Measurements from ENCODE around the gene GPRC5C.

The GPRC5C gene

DNA sequence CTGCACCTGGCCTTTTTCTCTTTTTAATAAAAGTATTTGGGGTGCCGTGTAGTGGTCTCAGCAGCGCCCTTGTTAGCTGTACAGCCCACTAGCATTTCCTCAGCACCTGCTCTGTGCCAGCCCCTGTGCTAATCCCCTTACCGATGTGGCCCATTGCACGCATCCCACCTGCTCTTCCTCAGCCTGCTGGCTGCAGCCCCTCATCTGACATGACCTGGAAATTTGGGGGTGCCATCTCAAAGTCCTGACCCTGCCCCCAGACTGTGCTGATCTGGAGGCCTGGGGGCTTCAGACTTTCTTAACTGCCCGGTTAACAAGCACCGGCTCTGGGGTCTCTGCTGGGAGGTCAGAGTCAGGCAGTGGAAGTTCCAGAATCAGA, 10.4 kb downstream of the GPRC5C start:
- TF ChIP-seq, protein P1, sequence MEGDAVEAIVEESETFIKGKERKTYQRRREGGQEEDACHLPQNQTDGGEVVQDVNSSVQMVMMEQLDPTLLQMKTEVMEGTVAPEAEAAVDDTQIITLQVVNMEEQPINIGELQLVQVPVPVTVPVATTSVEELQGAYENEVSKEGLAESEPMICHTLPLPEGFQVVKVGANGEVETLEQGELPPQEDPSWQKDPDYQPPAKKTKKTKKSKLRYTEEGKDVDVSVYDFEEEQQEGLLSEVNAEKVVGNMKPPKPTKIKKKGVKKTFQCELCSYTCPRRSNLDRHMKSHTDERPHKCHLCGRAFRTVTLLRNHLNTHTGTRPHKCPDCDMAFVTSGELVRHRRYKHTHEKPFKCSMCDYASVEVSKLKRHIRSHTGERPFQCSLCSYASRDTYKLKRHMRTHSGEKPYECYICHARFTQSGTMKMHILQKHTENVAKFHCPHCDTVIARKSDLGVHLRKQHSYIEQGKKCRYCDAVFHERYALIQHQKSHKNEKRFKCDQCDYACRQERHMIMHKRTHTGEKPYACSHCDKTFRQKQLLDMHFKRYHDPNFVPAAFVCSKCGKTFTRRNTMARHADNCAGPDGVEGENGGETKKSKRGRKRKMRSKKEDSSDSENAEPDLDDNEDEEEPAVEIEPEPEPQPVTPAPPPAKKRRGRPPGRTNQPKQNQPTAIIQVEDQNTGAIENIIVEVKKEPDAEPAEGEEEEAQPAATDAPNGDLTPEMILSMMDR (IDR thresholded peaks at IDR 0.05; ENCODE audit: low read length, missing control alignments): no peak
- no peak overlapping the region for H3K4me3 ChIP-seq (replicated peaks; ENCODE audit: low read depth, low read length)
- no peak for DNase-seq (ENCODE audit: low read depth)

DNA sequence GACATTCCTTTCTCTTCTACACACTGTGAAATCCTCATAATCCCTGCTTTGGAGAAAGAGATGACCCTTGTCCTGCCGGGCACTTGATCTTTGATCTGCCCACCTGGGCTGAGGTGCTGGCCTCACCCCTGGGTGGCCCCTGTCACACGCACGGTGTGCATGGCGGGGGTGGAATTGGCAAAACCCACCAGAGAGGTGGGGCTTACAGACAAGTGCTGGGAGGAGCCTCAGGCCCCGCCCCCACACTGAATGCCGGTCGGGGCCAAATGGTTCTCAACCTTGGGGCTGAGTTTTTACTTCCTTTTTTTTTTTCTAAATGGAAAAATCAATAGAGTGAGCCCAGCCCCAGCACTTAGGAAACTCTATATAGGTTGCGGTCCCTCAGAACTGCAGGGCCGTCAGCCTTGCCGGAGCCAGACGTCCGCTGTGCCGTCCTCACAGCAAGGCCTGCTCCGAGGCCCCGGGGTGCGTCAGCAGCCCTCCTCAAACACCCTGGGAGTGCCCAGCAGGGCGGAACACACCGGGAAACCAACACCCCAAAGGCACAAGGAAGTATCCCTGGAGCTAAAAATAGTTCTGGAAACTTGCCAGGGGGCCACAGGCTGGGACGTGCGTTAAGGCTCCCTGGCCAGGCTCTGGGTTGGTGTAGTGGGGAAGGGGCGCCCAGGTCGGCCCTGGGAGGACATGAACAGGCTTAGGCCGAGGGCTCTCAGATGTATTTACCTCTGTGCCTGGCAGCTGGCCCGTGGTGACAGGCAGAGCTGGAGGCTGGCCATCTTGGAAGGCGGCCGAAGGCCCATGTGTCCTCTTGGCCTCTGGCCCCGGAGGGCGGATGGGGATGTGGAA, 11.0 kb downstream of the GPRC5C start:
- peak; percentile 63 for DNase-seq (ENCODE audit: low read depth)
- TF ChIP-seq, protein P1 (IDR thresholded peaks at IDR 0.05; ENCODE audit: low read length, missing control alignments): no peak

DNA sequence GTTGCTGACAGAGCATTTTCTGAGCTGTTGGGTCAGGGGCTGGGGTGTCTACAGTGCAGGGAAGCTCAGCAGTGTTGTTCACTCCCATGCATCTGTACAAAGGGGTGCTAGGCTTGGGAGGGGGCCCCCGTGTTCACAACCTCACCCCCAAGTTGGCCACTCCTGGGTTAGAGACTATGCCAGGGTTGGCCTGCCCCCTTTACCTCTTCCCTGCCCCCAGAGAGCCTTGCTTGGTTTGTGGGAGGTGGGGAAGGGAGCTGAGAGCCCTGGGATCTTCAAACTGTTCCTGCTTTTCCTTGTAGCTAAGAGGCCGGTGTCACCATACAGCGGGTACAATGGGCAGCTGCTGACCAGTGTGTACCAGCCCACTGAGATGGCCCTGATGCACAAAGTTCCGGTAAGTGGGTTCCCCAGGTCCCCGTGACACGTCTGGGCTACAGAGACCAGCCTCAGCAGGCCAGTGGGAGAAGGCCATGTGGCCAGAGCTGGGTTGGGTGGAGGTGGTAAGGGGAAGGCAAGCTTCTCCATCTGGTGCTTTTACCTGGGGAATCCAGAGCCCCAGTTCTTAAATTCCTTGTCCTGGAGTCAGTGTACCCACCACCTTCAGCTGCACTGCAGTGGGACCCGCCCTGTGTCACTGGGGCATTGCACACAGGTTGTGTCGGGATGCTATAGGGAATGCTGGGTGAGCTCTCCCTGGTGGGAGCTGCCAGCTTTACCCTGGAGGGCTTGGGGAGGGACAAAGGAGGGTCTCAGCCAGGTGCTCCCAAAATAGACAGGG, 11.8 kb downstream of the GPRC5C start:
- H3K4me3 ChIP-seq (replicated peaks; ENCODE audit: low read depth, low read length): no peak overlapping the region
- TF ChIP-seq, protein P1 (IDR thresholded peaks at IDR 0.05; ENCODE audit: low read length, missing control alignments): no peak
- no peak for DNase-seq (ENCODE audit: low read depth)

More for the DNA sequence above, 11.0 kb downstream of the GPRC5C start:
- H3K4me3 ChIP-seq (replicated peaks; ENCODE audit: low read depth, low read length): no peak overlapping the region

DNA sequence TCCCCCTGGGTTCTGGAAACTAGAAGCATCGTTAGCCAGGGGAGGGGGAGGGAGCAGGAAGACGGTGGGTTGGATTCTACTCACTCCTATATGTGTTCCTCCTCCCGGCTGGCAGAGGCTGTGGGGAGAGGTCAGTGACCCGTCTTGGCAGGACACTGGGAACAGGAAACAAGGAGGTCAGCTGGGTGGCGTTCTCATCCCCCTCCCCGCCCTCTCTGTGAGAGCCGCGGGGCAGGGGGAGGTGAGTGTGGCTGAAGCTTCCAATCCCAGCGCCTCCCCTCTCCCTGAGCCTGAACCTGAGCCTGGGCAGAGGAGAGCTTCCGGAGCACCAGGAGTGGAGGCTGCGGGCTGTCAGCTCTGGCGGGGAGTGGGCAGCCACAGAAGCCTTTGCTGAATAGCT, 12.5 kb downstream of the GPRC5C start:
- no peak overlapping the region for H3K4me3 ChIP-seq (replicated peaks; ENCODE audit: low read depth, low read length)
- TF ChIP-seq, protein P1 (IDR thresholded peaks at IDR 0.05; ENCODE audit: low read length, missing control alignments): no peak
- DNase-seq (ENCODE audit: low read depth): peak; percentile 38

DNA sequence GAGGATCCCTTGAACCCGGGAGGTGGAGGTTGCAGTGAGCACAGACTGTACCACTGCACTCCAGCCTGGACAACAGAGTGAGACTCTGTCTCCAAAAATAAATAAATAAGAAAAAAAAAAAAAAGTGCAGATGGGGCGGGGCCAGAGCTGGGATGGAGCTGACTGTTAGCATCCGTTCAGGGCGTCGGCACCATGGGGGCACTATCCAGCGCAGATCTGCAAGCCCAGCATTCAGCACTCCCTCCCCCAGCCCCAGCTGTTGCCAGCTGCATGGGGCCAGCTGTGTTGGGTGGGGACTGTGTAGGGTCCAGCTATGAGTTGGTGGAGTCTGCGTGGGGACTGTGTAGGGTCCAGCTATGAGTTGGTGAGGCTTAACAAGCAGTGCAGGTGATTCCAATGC, 13.3 kb downstream of the GPRC5C start:
- H3K4me3 ChIP-seq (replicated peaks; ENCODE audit: low read depth, low read length): no peak overlapping the region
- DNase-seq (ENCODE audit: low read depth): no peak
- TF ChIP-seq, protein P1 (IDR thresholded peaks at IDR 0.05; ENCODE audit: low read length, missing control alignments): no peak

DNA sequence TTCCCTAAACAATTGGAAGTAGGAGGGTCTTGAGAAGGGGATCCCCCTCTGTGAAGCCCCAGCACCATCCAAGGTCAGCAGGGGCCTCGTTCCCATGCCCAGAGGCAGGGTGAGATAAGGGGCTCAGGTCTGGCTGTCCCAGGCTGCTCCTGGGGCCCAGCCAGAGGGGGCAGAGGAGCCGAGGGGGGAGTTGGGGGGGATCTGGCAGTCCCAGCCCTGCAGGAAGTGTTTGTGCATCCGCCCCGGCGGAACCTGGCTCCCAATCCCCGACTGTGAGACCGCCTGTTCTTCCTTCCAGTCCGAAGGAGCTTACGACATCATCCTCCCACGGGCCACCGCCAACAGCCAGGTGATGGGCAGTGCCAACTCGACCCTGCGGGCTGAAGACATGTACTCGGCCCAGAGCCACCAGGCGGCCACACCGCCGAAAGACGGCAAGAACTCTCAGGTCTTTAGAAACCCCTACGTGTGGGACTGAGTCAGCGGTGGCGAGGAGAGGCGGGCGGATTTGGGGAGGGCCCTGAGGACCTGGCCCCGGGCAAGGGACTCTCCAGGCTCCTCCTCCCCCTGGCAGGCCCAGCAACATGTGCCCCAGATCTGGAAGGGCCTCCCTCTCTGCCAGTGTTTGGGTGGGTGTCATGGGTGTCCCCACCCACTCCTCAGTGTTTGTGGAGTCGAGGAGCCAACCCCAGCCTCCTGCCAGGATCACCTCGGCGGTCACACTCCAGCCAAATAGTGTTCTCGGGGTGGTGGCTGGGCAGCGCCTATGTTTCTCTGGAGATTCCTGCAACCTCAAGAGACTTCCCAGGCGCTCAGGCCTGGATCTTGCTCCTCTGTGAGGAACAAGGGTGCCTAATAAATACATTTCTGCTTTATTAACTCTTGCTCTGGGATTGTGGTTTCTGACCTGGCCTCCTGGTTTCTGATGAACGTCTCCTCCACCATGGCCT, 14.9 kb downstream of the GPRC5C start:
- TF ChIP-seq, protein P1 (IDR thresholded peaks at IDR 0.05; ENCODE audit: low read length, missing control alignments): no peak
- peak; percentile 54 for DNase-seq (ENCODE audit: low read depth)

More for the DNA sequence above, 14.9 kb downstream of the GPRC5C start:
- H3K4me3 ChIP-seq (replicated peaks; ENCODE audit: low read depth, low read length): no peak overlapping the region
